Suprapubic skin (tissue), 4 donors: Measurements from ENCODE around the gene CATSPERD. TPM values are rescaled to one million over a fixed set of nuclear protein-coding genes. Genes with fewer than 3 reads are reported as not detected.

Experiments
- DNase-seq, 2 donors: peaks; one replicate each; pipeline ENCODE4 v3.0.0-alpha.2; 2019; ENCODE audit warnings: low spot score in 2 of 2
- H3K27ac ChIP-seq: fragments of 200-600 bp; sonication (generic); one replicate; pipeline ENCODE4 v1.5.1; 2019
- H3K27me3 ChIP-seq: fragments of 200-600 bp; sonication (generic); one replicate; pipeline ENCODE4 v1.5.1; 2019
- H3K36me3 ChIP-seq: fragments of 200-600 bp; sonication (generic); one replicate; pipeline ENCODE4 v1.5.1; 2019
- H3K4me1 ChIP-seq: fragments of 200-600 bp; sonication (generic); one replicate; pipeline ENCODE4 v1.5.1; 2019
- H3K4me3 ChIP-seq: fragments of 200-600 bp; sonication (generic); one replicate; pipeline ENCODE4 v1.5.1; 2019; ENCODE audit warnings: mild to moderate bottlenecking
- H3K9me3 ChIP-seq: fragments of 200-600 bp; sonication (generic); one replicate; pipeline ENCODE4 v1.5.1; 2019
- EP300 ChIP-seq: sonication (generic); formaldehyde crosslinking; IDR thresholded peaks from one replicate; pipeline ENCODE4 v1.6.1; 2017; ENCODE audit warnings: antibody characterized with exemption
- POLR2A ChIP-seq, 2 donors: fragments of 450-650 bp; IDR thresholded peaks; one replicate each; pipeline ENCODE4 v1.6.1; 2017; ENCODE audit warnings: antibody characterized with exemption in 2 of 2, mild to moderate bottlenecking in 2 of 2, moderate library complexity in 2 of 2
- POLR2AphosphoS5 ChIP-seq, 3 donors: sonication (generic); formaldehyde crosslinking; IDR thresholded peaks; one replicate each; pipeline ENCODE4 v1.6.1; 2017; ENCODE audit warnings: antibody characterized with exemption in 3 of 3
- WGBS: methylation state at CpG from one replicate; pipeline ENCODE4 v1.1.5; 2018; 5-methylcytosine and 5-hydroxymethylcytosine counted together
- total RNA-seq, 4 donors: library from RNA; depleted of rRNA; stranded (reverse); fragments of >200 nt; gene quantifications; one replicate each; pipeline ENCODE4 v1.1.0, GENCODE V29; 2016
- TF ChIP-seq, protein P1 (sequence below), 2 donors: fragments of 200-600 bp in 1 of 2; fragments of 450-650 bp in 1 of 2; sonication (generic) in 1 of 2; IDR thresholded peaks; one replicate each; pipeline ENCODE4 v1.5.1; 2016 to 2019; ENCODE audit warnings: antibody characterized with exemption in 2 of 2, mild to moderate bottlenecking in 1 of 2, moderate library complexity in 1 of 2

Gene CATSPERD
- total RNA-seq, 4 donors from 2014 or later: 0.24 TPM; not detected in 3

DNA sequence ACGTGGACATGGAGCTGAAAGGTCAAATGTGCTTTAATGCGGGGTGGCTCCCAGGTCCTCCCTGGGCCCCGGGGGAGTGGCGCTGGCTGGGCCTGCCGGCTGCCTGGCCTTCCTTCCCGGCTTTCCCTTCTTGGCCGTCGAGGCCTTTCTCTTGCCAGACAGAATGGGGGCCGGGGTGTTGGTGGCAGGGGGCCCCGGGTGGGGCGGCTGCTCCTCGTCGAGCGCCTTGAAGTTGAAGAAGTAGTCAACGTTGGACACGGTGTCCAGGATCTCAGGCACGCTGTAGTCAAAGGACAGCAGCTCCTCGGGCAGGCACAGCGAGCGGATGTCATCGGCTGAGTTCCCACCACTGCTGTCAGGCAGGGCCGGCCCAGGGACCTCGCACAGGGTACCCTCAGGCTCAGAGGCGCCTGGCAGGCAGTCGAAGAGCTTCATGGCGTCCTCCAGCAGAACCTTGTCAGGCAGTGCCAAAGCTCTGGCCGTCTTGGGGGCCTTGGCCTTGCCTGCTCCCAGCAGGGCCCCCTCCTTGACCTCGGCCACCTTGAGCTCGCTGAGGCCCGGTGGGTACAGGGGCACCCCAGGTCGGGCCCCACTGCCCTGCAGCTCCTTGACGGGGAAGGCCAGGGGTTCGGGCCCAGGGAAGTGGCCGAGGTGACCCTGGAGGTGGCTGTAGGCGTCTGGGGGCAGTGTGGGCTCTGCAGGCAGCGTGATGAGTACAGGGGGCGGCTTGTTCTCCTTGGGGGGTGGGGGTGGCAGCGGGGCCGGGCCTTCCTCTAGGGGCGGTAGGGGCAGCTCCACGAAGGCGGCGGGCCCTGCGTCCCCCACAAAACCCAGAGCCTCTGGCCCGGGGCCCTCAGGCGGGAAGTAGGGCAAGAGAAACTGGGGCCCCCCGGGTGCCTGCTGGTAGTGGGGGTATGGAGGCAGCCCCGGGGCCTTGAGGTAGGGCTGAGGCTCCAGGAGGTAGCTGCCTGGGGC is 62.8 kb downstream of the CATSPERD start:
- Histone ChIP-seq H3K4me3 (no peak overlapping the region), H3K36me3 (peaks cover 46% of the 10 kb centered on the region), H3K27ac (no peak overlapping the region), H3K4me1 (no peaks in the 10 kb centered on the region), H3K27me3 (no peaks in the 10 kb centered on the region), H3K9me3 (no peaks in the 10 kb centered on the region)
- 73% methylated on average over 13 of the region's 48 CpGs for WGBS
- TF ChIP-seq EP300: no peak
- no peak for TF ChIP-seq POLR2A (IDR thresholded peaks at IDR 0.05)
- TF ChIP-seq, protein P1, sequence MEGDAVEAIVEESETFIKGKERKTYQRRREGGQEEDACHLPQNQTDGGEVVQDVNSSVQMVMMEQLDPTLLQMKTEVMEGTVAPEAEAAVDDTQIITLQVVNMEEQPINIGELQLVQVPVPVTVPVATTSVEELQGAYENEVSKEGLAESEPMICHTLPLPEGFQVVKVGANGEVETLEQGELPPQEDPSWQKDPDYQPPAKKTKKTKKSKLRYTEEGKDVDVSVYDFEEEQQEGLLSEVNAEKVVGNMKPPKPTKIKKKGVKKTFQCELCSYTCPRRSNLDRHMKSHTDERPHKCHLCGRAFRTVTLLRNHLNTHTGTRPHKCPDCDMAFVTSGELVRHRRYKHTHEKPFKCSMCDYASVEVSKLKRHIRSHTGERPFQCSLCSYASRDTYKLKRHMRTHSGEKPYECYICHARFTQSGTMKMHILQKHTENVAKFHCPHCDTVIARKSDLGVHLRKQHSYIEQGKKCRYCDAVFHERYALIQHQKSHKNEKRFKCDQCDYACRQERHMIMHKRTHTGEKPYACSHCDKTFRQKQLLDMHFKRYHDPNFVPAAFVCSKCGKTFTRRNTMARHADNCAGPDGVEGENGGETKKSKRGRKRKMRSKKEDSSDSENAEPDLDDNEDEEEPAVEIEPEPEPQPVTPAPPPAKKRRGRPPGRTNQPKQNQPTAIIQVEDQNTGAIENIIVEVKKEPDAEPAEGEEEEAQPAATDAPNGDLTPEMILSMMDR (IDR thresholded peaks at IDR 0.05): no peak
- TF ChIP-seq POLR2AphosphoS5 (IDR thresholded peaks at IDR 0.05): no peak
- no peak for DNase-seq

DNA sequence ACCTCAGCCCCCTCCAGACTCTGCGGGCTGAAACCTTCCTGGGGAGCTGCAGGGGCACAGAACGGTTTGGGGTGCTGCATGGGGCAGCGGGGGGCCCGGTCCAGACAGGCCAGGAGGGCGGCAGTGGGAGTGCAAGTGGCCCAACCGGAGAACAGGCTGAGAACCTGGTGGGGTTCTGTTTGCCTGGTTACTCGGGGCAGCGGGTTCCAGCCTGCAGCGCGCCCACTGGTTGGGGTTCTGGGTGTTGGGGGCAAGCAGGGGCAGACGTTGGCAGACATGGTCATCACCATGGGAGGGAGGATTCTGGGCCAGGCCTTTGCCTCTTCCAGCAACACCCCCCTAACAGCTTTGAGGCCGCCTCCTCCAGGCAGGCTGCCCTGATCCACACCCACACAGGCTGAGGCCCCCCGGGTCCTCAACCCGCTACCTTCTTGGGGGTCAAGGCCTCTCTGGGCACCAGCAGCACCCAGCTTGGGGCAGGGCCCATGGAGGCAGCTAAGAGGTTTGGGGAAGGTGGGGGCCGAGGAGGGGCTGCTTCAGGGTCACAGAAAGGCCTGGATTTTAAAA is 64.2 kb downstream of the CATSPERD start, which contains the start of gene PRR22:
TSS of gene PRR22 (minus strand) at position 166 of the 567 bp plus-strand sequence. CDS start at position 80, 86 bp downstream.
- 83% methylated on average over 12 of the region's 15 CpGs for WGBS
- TF ChIP-seq POLR2AphosphoS5 (IDR thresholded peaks at IDR 0.05): no peak
- TF ChIP-seq, protein P1 (IDR thresholded peaks at IDR 0.05): no peak
- TF ChIP-seq EP300: no peak
- TF ChIP-seq POLR2A (IDR thresholded peaks at IDR 0.05): no peak
- no peaks in the 10 kb centered on the region for H3K27me3 ChIP-seq
- peaks cover 7% of the 10 kb centered on the region for H3K4me1 ChIP-seq
- no peak for DNase-seq
- H3K36me3 ChIP-seq: peaks cover 59% of the 10 kb centered on the region
- no peak within 1 kb of the TSS for H3K27ac ChIP-seq
- H3K4me3 ChIP-seq: no peak within 1 kb of the TSS
- no peaks in the 10 kb centered on the region for H3K9me3 ChIP-seq

DNA sequence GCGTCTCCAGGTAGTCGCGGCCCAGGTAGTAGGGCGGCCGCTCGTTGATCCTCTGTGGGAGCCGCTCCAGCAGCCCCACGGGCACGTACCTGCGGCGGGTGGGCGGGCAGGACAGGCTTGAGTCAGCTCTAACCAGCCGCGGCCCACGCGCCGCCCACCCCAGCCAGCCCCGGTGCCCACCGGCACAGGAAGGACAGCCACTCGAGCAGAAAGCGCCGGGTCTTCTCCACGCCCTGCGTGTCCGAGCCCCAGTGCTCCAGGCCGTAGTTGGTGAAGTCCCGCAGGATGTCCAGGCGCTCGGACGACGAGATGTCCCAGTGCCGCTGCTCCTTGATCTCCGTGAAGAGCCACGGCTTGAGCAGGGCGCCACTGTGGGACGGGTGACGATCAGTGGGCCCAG is 65.0 kb downstream of the CATSPERD start:
- DNase-seq: no peak
- Histone ChIP-seq H3K4me1 (peaks cover 14% of the 10 kb centered on the region), H3K9me3 (no peaks in the 10 kb centered on the region), H3K27ac (no peak overlapping the region), H3K27me3 (no peaks in the 10 kb centered on the region), H3K4me3 (no peak overlapping the region), H3K36me3 (peaks cover 59% of the 10 kb centered on the region)
- no peak for TF ChIP-seq POLR2A (IDR thresholded peaks at IDR 0.05)
- TF ChIP-seq EP300: no peak
- TF ChIP-seq POLR2AphosphoS5 (IDR thresholded peaks at IDR 0.05): no peak
- TF ChIP-seq, protein P1 (IDR thresholded peaks at IDR 0.05): no peak
- 98% methylated on average over 10 of the region's 37 CpGs for WGBS

DNA sequence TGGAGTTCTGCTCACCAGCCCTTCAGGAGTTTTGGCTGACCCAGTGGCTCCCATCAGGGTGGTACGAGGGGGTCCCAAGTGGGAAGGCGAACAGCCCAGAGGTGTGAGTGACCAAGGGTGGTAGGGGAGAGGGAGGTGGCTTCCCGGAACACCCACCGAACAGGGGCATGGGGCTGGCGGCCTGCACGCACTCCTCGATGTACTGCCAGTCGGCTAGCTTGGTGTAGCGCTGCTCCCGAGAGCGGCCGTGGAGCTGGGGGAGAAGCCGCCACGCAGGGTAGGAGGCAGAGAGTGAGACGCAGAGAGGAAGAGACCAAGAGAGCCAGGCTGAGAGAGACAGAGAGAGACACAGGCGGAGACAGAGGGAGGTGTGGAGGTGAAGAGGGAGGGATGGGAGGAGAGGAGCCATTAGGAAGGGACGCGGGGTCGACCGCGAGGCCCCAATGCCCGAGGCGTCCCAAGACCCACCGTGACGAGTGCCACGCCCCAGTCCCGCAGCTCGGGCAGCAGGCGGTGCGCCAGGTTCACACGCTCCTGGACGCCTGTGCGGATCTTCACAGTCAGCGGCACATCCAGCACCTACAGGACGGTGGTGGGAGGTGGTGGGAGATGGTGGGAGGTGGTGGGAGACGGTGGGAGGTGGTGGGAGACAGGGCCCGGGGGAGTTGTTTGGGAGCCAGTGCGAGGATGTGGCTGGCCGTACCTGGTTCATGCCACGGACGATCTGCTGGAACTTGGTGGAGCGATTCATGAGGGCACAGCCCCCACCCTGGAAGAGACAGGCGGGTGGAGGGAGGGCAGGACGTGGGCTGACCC is 66.4 kb downstream of the CATSPERD start:
- no peak for TF ChIP-seq POLR2AphosphoS5 (IDR thresholded peaks at IDR 0.05)
- no peak for TF ChIP-seq POLR2A (IDR thresholded peaks at IDR 0.05)
- no peak for TF ChIP-seq EP300
- Histone ChIP-seq H3K27me3 (no peaks in the 10 kb centered on the region), H3K36me3 (peaks cover 59% of the 10 kb centered on the region), H3K27ac (no peak overlapping the region), H3K4me1 (peaks cover 19% of the 10 kb centered on the region), H3K4me3 (no peak overlapping the region), H3K9me3 (no peaks in the 10 kb centered on the region)
- no peak for DNase-seq
- WGBS: 82% methylated on average over 44 of the region's 44 CpGs

DNA sequence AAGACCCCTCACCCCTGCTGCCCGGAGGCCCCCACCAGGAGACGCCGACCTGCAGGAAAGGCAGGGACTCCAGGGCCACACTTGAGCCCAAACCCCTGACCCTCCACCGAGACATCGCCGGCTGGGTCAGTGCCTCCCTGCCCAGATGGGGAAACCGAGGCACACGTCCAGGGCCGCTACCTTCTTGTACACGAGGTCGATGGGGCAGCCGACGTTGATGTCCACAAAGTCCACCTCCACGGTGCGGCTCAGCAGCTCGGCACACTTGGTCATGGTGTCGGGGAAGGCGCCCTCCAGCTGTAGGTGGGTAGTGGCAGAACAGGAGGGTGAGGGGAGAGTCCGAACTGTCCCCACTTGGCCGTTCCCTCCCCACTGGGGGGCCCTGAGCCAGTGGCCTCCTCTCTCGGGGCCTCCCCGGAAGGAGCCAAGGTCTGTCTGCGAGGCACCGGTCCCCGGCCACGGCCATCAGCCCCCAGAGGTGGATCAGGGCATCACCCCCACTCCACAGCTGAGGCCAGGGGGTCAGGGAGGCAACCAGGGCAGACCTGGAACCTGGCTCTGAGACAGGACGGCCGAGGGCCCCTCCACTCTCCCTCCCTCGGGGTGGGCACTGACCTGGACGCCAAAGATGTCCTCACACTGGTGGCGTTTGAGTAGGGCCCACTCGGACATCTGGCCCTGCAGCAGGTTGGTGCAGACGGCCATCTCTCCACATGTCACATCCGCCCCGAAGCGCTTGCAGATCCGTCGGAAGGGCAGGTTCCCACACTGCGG is 67.2 kb downstream of the CATSPERD start:
- Histone ChIP-seq H3K9me3 (no peaks in the 10 kb centered on the region), H3K4me1 (peaks cover 19% of the 10 kb centered on the region), H3K27ac (no peak overlapping the region), H3K4me3 (no peak overlapping the region), H3K36me3 (peaks cover 59% of the 10 kb centered on the region), H3K27me3 (no peaks in the 10 kb centered on the region)
- 86% methylated on average over 8 of the region's 39 CpGs for WGBS
- DNase-seq: no peak
- TF ChIP-seq POLR2AphosphoS5 (IDR thresholded peaks at IDR 0.05) (no peak), POLR2A (IDR thresholded peaks at IDR 0.05) (no peak), EP300 (no peak)
- TF ChIP-seq, protein P1 (IDR thresholded peaks at IDR 0.05): no peak
